CD4-positive, alpha-beta T cell treated with Interleukin-4 for 1 hour (primary cell): ENCODE data around the gene CYP2J2.
"Not testable (repeated sequence)": the region's sequence is repeated elsewhere in the genome, so short reads cannot be mapped to it uniquely, and the experiment has no call there.

ENCODE experiments used
- DNase-seq, 2 donors: peaks; one replicate each; pipeline ENCODE4 v3.0.0-alpha.2; 2020 to 2022

The CYP2J2 gene, protein sequence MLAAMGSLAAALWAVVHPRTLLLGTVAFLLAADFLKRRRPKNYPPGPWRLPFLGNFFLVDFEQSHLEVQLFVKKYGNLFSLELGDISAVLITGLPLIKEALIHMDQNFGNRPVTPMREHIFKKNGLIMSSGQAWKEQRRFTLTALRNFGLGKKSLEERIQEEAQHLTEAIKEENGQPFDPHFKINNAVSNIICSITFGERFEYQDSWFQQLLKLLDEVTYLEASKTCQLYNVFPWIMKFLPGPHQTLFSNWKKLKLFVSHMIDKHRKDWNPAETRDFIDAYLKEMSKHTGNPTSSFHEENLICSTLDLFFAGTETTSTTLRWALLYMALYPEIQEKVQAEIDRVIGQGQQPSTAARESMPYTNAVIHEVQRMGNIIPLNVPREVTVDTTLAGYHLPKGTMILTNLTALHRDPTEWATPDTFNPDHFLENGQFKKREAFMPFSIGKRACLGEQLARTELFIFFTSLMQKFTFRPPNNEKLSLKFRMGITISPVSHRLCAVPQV

DNA sequence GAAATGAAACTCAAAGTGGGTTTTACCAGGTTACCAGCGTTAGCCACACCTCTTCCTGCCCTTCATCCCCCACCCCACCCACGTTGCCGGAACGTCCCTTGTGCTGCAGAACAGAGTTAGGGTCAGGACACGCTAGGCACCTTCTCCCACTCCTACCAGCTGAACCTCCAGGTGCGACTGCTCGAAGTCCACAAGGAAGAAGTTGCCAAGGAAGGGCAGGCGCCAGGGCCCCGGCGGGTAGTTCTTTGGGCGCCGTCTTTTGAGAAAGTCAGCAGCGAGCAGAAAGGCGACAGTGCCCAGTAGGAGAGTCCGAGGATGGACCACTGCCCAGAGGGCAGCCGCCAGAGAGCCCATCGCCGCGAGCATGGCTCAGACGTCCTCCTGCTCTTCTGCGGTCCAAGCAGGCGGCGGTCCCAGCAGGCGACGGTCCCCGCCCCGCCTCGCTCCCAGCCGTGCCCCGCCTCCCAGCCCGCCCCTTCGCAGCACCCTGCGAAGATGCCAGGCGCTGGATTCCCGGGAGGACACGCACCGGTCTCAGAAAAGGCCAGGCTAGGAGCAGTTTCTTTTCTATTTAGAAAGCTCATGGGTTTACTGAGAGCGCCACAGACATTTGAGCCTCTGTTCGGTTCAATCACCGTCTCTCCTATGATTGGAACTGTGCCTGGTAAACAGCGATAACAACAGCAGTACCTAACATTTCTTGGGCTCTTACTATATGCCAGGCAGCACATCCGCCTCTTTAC, at the start of gene CYP2J2:
Gene CYP2J2, minus strand, starts transcription at position 393 of the 743 bp plus-strand sequence. Its CDS starts 27 bp downstream, at position 366.
- peak; percentile 12 to 13 for DNase-seq

DNA sequence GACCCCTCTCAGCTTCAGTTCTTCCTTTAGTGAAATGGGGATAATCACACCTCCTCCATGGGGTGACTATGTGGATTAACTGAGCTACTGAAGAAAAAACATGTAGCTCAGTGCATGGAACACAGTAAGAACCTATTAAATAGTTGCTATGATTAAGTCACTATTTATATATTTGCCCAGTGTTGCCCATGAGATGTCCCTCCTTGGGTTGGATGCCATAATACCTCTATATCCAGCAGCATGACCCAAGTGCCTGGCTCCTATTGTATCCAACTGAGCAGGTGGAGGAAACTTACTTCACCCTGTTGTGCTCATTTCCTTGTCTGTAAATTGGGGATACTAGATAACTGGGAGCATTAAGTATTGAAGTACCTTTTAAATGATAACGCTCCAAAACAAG, 47.1 kb upstream of the CYP2J2 start:
- DNase-seq, result no peak

DNA sequence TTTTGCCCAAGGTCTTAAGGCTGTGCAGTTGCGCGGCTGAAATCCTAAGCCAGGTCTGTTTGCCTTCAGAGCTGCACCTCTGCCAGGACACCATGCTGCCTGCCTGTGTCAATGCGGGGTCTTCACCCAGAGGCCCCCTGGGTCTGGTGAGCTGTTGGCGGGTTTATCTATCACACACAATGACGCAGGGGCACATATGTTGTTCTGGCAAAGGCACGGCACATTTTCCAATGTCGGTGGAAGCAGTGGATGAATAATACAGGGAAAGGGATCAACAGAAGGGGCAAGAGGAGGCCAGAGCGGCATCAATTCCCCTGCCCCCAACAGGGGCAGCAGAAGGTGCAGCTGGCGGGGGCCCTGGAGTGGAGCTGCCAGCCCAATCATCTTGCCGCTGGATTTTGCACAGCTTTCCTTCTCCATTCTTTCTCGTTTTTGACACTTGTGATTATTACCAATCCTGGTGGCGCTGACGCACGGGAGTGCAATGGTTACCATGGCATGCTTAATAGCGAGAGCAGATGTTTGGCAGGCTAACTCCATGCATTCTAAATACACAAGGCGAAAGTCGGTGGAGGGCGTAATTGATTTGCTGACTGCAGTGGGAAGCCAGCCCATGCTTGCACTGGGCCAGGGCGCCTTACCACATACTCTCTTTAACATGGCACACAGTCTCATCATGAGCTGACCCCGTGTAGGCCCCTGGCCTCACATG, 45.8 kb upstream of the CYP2J2 start:
- no peak for DNase-seq

- DNase-seq, result peak; percentile 17 to 19
Measured at GRCh38 chr1:59971464-59971911, 44.9 kb upstream of the CYP2J2 start.

DNA sequence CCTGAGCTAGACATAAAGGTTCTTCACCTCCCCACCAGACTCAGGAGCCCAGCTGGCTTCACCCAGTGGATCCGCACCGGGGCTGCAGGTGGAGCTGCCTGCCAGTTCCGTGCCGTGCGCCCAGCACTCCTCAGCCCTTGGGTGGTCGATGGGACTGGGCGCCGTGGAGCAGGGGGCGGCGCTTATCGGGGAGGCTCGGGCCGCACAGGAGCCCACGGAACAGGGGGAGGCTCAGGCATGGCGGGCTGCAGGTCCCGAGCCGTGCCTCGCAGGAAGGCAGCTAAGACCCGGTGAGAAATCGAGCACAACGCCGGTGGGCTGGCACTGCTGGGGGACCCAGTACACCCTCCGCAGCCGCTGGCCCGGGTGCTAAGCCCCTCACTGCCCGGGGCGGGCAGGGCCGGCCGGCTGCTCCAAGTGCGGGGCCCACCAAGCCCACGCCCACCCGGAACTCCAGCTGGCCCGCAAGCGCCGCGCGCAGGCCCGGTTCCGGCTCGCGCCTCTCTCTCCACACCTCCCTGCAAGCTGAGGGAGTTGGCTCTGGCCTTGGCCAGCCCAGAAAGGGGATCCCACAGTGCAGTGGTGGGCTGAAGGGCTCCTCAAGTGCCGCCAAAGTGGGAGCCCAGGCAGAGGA, 43.1 kb upstream of the CYP2J2 start:
- not testable (repeated sequence) for DNase-seq

DNA sequence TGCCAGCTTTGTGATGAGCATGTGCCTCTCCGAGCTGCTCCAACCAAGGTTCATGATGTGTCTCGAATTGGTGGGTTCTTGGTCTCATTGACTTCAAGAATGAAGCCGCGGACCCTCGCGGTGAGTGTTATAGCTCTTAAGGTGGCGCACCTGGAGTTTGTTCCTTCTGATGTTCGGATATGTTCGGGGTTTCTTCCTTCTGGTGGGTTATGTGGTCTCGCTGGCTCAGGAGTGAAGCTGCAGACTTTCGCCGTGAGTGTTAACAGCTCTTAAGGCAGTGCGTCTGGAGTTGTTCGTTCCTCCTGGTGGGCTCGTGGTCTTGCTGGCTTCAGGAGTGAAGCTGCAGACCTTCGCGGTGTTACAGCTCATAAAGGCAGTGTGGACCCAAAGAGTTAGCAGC, 42.2 kb upstream of the CYP2J2 start:
- DNase-seq, result not testable (repeated sequence)

- no peak for DNase-seq
Measured at GRCh38 chr1:59967780-59968179, 41.2 kb upstream of the CYP2J2 start.

DNA sequence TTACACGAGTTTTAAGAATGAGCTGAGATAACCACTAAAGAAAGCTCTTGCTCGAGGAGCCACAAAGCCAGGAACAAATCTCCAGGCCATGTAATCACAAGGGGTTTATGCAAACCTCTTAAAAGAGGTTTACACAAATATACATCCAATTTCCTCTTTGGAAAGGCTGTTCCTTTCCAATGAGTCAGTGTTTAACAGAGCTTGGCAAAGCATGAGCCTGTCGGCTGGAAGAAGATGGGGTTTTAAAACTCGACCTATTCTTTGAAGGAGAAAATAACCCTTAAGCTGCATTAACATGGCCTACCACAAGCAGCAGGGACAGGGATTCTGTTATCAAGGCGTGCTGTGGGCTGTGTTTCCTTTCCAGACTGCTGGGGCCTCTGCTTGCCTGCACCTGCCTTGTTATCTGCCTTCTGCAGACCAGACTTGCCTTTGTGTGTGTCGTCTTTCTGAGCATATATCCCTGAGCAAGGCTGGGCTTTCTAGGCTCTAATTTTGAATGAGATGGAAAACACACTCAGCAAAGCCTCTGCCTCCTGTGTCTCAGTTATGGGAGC, 40.6 kb upstream of the CYP2J2 start:
- DNase-seq, result no peak

GRCh38 chr1:59952065-59952464, 25.5 kb upstream of the CYP2J2 start:
- no peak for DNase-seq

GRCh38 chr1:59949648-59950047, 23.1 kb upstream of the CYP2J2 start:
- no peak for DNase-seq

DNA sequence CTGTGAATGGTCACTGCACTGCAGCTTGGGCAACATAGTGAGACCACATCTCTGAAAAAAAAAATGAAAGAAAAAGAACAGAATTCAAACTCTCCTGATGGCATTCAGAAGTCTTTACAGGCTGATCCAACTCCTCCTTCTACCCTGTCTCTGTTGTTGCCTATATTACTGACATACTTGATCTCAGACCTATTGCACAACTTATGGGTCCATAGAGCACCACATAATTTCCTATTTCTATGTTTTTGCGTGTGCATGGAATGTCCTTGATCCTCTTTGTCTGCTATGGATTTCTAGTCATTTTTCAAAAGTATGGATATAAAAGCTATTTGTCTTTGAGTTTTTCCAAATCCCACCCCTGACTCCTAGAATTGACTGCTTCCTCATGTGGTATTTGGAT, 22.4 kb upstream of the CYP2J2 start:
- no peak for DNase-seq

DNA sequence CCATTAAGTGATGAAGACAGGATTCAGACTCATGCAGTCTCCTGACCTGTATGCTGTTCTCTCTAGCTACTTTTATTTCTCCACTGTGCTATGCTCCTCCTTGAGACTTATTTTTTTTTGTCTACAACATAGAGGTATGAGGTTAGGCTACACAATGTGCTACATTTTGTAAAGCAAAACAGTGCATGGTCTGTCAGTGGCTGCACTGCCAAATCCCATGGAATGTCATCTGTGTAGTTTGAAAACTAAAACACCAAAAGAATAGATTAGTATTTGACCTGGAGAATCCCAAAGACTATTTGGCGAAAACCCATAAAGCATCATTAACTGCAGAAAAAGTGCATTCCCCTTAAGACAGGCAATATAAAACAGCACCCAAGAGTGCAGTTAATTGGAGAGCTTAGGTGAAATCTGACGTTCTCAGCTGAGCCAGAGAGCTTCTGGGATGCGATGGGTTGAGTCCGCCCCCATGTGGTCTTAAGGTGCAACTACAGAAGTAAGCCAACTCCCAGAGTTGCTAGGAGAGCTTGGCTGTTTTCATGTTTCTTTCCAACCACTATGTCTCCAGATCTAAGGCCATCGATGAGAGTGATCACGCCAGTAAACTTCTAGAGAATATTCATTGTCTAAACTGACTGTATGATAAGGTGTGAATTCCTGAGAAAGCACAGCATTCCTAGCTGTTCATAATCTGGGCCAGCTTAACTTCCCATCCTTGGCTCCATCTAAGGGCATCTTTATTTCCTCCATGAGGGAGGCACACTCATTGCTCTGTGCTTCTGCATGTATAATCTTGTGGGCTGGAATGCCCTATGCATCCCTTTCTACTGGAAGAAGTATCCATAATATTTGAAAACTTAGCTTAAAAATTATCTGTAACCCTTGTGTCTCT, 20.7 kb upstream of the CYP2J2 start:
- peak; percentile 42 to 47 for DNase-seq

DNA sequence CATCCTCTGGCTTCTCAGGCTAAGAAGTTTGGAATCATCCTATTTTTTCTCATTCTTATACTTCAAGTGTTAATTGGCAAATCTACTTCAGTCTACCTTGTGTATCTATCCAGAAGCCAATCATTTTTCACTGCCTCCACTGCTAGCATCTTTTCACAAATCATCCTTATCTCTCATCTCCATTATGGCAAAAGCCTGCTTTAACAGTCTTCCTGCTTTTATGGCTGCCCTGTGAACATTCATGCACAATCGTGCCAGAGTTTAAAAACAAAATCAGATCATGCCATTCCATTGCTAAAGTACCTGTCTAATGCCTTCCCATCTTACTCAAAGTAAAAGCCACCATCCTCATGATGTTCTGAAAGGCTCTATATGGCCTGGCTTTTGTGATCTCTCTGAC, 19.2 kb upstream of the CYP2J2 start:
- DNase-seq, result no peak

DNA sequence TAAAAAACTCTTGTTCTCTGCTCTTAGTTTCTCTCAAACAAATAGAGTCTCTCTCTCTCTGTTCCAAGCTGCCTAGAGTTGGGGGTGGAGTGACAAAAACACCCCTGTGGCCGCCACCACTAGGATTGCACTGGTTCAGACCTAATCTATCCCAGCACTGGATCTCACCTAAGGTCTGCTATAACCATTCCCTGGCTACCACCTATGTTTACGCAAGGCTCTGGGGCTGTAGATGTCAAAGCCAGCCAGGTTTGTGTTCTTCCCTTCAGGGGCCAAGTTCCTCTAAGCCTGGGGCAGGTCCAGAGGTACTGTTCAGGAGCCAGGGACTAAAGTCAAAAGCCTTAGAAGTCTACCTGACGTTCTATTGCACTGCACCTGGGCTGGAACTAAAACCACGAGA, 12.8 kb upstream of the CYP2J2 start:
- no peak for DNase-seq

- no peak for DNase-seq
Measured at GRCh38 chr1:59937636-59938210, 11.2 kb upstream of the CYP2J2 start.

- DNase-seq, result no peak
Measured at GRCh38 chr1:59936358-59936821, 9.8 kb upstream of the CYP2J2 start.

- no peak for DNase-seq
Measured at GRCh38 chr1:59928996-59929395, 2.4 kb upstream of the CYP2J2 start.

DNA sequence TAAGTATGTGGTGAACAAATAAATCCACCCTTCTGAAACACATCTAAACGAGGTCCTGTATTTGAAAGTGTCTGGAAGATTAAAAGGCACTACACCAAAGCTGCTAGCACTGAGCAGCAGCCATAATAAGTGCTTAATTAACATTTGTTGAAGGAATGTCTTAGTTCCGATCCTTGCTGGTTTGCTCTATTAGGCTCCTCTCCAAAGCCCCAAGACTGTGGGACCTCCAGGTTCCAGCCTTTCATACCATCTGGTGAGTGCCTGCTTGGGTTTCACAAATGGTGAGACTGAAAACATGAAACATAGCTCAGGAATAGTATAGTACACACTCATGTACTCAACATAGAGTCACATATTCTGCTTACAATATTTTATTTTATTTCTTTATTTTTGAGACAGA, 640 bp upstream of the CYP2J2 start:
- DNase-seq, result no peak

DNA sequence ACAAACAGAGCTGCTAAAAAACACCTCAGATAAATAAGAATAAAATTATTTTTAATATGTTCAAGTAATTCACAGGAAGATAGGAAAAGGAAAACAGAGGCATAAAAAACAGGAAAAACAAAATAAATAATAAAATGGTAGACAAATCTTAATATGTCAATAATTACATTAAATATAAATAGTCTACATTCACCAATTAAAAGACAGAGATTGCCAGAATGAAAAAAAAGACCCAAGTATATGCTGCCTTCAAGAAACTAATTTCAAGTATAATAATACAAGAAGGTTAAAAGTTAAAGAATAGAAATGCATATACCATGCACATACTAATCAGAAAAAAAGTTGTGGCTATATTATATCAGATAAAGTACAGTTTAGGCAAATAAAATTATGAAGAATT, 1.9 kb downstream of the CYP2J2 start:
- no peak for DNase-seq

GRCh38 chr1:59921258-59921899, 5.2 kb downstream of the CYP2J2 start:
- not testable (repeated sequence) for DNase-seq
